SK-N-SH treated with all-trans-retinoic acid at 6 μM for 48 hours (cell line): ENCODE results near the gene ATXN10.

ENCODE experiments used
- ATAC-seq: fragments of 200-7000 bp; cut with Tn5 transposase; 3 replicates; pipeline ENCODE4 v1.9.1; 2020; ENCODE audit warnings: mild to moderate bottlenecking, moderate library complexity
- BACH2 ChIP-seq: fragments of 250-450 bp; sonication (Bioruptor Pico); IDR thresholded peaks from 2 replicates; pipeline ENCODE4 v1.9.0; 2021; ENCODE audit warnings: mild to moderate bottlenecking, borderline replicate concordance
- CREB5 ChIP-seq: fragments of 250-450 bp; sonication (Bioruptor Pico); IDR thresholded peaks from 2 replicates; pipeline ENCODE4 v1.5.1; 2020; ENCODE audit warnings: low read depth, mild to moderate bottlenecking, moderate library complexity
- CSDC2 ChIP-seq: fragments of 250-450 bp; sonication (Bioruptor Pico); IDR thresholded peaks from 2 replicates; pipeline ENCODE4 v1.5.0; 2020; ENCODE audit warnings: mild to moderate bottlenecking, moderate library complexity
- GLIS3 ChIP-seq: fragments of 250-450 bp; sonication (Bioruptor Pico); IDR thresholded peaks from 2 replicates; pipeline ENCODE4 v1.5.0; 2020; ENCODE audit warnings: mild to moderate bottlenecking, moderate library complexity
- ISL1 ChIP-seq: fragments of 250-450 bp; sonication (Bioruptor Pico); IDR thresholded peaks from 2 replicates; pipeline ENCODE4 v2.1.2; 2022; ENCODE audit warnings: mild to moderate bottlenecking, moderate library complexity
- OSR1 ChIP-seq: fragments of 250-450 bp; sonication (Bioruptor Pico); IDR thresholded peaks from 2 replicates; pipeline ENCODE4 v1.8.0; 2022; ENCODE audit warnings: moderate library complexity, mild to moderate bottlenecking, inconsistent platforms
- POU6F1 ChIP-seq: fragments of 250-450 bp; sonication (Bioruptor Pico); IDR thresholded peaks from 2 replicates; pipeline ENCODE4 v1.8.0; 2021; ENCODE audit warnings: low read depth, mild to moderate bottlenecking, moderate library complexity, borderline replicate concordance
- PPARA ChIP-seq: fragments of 250-450 bp; sonication (Bioruptor Pico); IDR thresholded peaks from 2 replicates; pipeline ENCODE4 v1.5.0; 2020; ENCODE audit warnings: mild to moderate bottlenecking, borderline replicate concordance
- RARB ChIP-seq: fragments of 250-450 bp; sonication (Bioruptor Pico); IDR thresholded peaks from 2 replicates; pipeline ENCODE4 v1.8.0; 2021; ENCODE audit warnings: mild to moderate bottlenecking, moderate library complexity
- SNAI2 ChIP-seq: fragments of 250-450 bp; sonication (Bioruptor Pico); IDR thresholded peaks from 2 replicates; pipeline ENCODE4 v1.5.0; 2020; ENCODE audit warnings: mild to moderate bottlenecking, moderate library complexity
- TCF4 ChIP-seq: fragments of 250-450 bp; sonication (Bioruptor Pico); IDR thresholded peaks from 2 replicates; pipeline ENCODE4 v1.8.0; 2021; ENCODE audit warnings: mild to moderate bottlenecking, moderate library complexity, borderline replicate concordance
- TOX ChIP-seq: fragments of 250-450 bp; sonication (Bioruptor Pico); IDR thresholded peaks from 2 replicates; pipeline ENCODE4 v1.8.0; 2021; ENCODE audit warnings: mild to moderate bottlenecking, moderate library complexity, borderline replicate concordance
- ZC3H10 ChIP-seq: fragments of 250-450 bp; sonication (Bioruptor Pico); IDR thresholded peaks from 2 replicates; pipeline ENCODE4 v1.5.1; 2021; ENCODE audit warnings: mild to moderate bottlenecking, moderate library complexity
- ZFP3 ChIP-seq: fragments of 250-450 bp; sonication (Bioruptor Pico); IDR thresholded peaks from 2 replicates; pipeline ENCODE4 v1.5.0; 2020; ENCODE audit warnings: mild to moderate bottlenecking, moderate library complexity
- ZFP30 ChIP-seq: fragments of 450-650 bp; formaldehyde crosslinking; IDR thresholded peaks from 2 replicates; pipeline ENCODE4 v1.5.0; 2022; ENCODE audit warnings: mild to moderate bottlenecking, moderate library complexity
- ZNF565 ChIP-seq: fragments of 450-650 bp; formaldehyde crosslinking; conservative IDR thresholded peaks from 2 replicates; pipeline ENCODE4 v1.5.0; 2020; ENCODE audit warnings: low read depth, mild to moderate bottlenecking, moderate library complexity
- ZNF70 ChIP-seq: fragments of 450-650 bp; formaldehyde crosslinking; IDR thresholded peaks from 2 replicates; pipeline ENCODE4 v1.5.0; 2020; ENCODE audit warnings: mild to moderate bottlenecking, moderate library complexity
- ZNF8 ChIP-seq: fragments of 450-650 bp; formaldehyde crosslinking; IDR thresholded peaks from 2 replicates; pipeline ENCODE4 v1.5.0; 2020; ENCODE audit warnings: mild to moderate bottlenecking, moderate library complexity
- TF ChIP-seq, protein P1 (sequence below): fragments of 250-450 bp; sonication (Bioruptor Pico); IDR thresholded peaks from 2 replicates; pipeline ENCODE4 v1.8.0; 2020; ENCODE audit warnings: mild to moderate bottlenecking, moderate library complexity, borderline replicate concordance
- TF ChIP-seq, protein P2 (sequence below): fragments of 250-450 bp; sonication (Bioruptor Pico); IDR thresholded peaks from 2 replicates; pipeline ENCODE4 v1.5.0; 2020; ENCODE audit warnings: mild to moderate bottlenecking, moderate library complexity

The ATXN10 gene

DNA sequence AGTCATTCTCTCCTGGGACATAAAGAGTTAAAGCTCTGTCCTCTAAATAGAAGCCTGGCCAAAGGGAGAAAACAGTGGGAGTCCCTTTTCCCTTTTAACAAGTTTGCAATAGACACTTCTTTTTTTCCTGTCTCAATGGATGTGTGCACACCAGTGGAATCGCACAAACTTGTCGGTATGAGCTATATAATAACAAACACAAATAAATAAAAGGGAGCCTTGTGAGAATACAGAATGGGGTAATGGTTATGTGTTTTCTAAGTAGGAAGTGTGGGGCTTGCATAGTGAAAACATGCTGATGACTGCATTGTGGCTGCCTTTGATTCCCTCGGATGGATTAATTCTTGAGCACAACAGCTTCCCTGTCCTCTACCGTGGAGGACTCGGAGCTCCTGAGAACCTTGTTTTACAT lies 173.4 kb downstream of the ATXN10 start:
- TF ChIP-seq, protein P1, sequence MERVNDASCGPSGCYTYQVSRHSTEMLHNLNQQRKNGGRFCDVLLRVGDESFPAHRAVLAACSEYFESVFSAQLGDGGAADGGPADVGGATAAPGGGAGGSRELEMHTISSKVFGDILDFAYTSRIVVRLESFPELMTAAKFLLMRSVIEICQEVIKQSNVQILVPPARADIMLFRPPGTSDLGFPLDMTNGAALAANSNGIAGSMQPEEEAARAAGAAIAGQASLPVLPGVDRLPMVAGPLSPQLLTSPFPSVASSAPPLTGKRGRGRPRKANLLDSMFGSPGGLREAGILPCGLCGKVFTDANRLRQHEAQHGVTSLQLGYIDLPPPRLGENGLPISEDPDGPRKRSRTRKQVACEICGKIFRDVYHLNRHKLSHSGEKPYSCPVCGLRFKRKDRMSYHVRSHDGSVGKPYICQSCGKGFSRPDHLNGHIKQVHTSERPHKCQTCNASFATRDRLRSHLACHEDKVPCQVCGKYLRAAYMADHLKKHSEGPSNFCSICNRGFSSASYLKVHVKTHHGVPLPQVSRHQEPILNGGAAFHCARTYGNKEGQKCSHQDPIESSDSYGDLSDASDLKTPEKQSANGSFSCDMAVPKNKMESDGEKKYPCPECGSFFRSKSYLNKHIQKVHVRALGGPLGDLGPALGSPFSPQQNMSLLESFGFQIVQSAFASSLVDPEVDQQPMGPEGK = no peak
- TF ChIP-seq ZNF8 (CRISPR knock-in tag) = no peak
- no peak for TF ChIP-seq RARB
- TF ChIP-seq ZFP3 (CRISPR knock-in tag) = no peak
- TF ChIP-seq ZFP30 (CRISPR knock-in tag) = no peak
- TF ChIP-seq OSR1 (CRISPR knock-in tag) = no peak
- no peak for TF ChIP-seq ZNF565 (CRISPR knock-in tag)
- no peak for TF ChIP-seq GLIS3
- TF ChIP-seq TOX (CRISPR knock-in tag) = no peak
- no peak for TF ChIP-seq SNAI2 (CRISPR knock-in tag)
- TF ChIP-seq POU6F1 = no peak
- TF ChIP-seq ISL1 (CRISPR knock-in tag) = no peak
- ATAC-seq = no peak

GRCh38 chr22:45846952-45847351 lies 175.3 kb downstream of the ATXN10 start:
- no peak for ATAC-seq
- TF ChIP-seq ISL1 (CRISPR knock-in tag) = no peak
- no peak for TF ChIP-seq ZNF565 (CRISPR knock-in tag)
- TF ChIP-seq, protein P1 = no peak
- TF ChIP-seq ZC3H10 = no peak
- TF ChIP-seq ZFP3 (CRISPR knock-in tag) = no peak
- no peak for TF ChIP-seq CSDC2 (CRISPR knock-in tag)
- no peak for TF ChIP-seq SNAI2 (CRISPR knock-in tag)
- TF ChIP-seq, protein P2, sequence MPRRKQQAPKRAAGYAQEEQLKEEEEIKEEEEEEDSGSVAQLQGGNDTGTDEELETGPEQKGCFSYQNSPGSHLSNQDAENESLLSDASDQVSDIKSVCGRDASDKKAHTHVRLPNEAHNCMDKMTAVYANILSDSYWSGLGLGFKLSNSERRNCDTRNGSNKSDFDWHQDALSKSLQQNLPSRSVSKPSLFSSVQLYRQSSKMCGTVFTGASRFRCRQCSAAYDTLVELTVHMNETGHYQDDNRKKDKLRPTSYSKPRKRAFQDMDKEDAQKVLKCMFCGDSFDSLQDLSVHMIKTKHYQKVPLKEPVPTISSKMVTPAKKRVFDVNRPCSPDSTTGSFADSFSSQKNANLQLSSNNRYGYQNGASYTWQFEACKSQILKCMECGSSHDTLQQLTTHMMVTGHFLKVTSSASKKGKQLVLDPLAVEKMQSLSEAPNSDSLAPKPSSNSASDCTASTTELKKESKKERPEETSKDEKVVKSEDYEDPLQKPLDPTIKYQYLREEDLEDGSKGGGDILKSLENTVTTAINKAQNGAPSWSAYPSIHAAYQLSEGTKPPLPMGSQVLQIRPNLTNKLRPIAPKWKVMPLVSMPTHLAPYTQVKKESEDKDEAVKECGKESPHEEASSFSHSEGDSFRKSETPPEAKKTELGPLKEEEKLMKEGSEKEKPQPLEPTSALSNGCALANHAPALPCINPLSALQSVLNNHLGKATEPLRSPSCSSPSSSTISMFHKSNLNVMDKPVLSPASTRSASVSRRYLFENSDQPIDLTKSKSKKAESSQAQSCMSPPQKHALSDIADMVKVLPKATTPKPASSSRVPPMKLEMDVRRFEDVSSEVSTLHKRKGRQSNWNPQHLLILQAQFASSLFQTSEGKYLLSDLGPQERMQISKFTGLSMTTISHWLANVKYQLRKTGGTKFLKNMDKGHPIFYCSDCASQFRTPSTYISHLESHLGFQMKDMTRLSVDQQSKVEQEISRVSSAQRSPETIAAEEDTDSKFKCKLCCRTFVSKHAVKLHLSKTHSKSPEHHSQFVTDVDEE (CRISPR knock-in tag) = no peak
- no peak for TF ChIP-seq PPARA (CRISPR knock-in tag)

DNA sequence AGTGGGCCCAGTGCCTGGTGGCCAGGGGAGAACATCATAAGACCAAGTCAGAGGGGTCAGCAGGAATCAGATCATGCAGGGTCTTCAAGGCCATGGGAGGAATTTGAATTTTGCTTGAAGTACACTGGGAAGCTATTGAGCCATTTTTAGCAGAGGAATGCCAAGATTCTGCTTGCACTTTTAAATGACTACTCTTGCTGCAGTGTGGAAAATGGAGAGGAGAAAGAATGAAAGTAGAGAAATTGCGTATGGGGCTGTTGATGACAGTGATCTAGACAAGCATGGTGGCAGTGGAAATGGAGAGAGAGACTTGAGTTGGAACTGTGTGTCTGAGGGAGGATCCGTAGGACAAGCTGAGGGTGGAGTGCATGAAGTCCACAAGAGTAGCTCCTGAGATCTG lies 177.3 kb downstream of the ATXN10 start:
- ATAC-seq = no peak
- TF ChIP-seq SNAI2 (CRISPR knock-in tag) (no peak), POU6F1 (no peak), BACH2 (CRISPR knock-in tag) (no peak), TCF4 (no peak), ZNF70 (CRISPR knock-in tag) (no peak), CREB5 (CRISPR knock-in tag) (no peak)
- TF ChIP-seq, protein P1 = no peak
